ENCODE results near the gene TMEM236. TPM values are rescaled to one million over a fixed set of nuclear protein-coding genes. Genes with fewer than 3 reads are reported as not detected.
A peak's percentile ranks its signal among the peaks of the same experiment; 100 is the strongest.

Gene TMEM236
- total RNA-seq, 1 donor from 2014 or later = 0.09 TPM

- CTCF ChIA-PET = no interaction called here
- H3K36me3 Mint-ChIP-seq (ENCODE audit: low read depth) = no peaks in the 10 kb centered on the region
Measured at GRCh38 chr10:17801507-17801906, 49.5 kb downstream of the TMEM236 start.

GRCh38 chr10:17802350-17802749, 50.3 kb downstream of the TMEM236 start:
- no peak for TF ChIP-seq CTCF (IDR thresholded peaks at IDR 0.05)
- H3K36me3 Mint-ChIP-seq (ENCODE audit: low read depth) = no peaks in the 10 kb centered on the region
- intact Hi-C loops (cut with micrococcal nuclease) = no loop called here
- ATAC-seq (ENCODE audit: low read depth) = no peak
- H3K4me3 Mint-ChIP-seq = no peak overlapping the region
- peaks cover 2% of the 10 kb centered on the region for H3K9me3 Mint-ChIP-seq
- ChIA-PET POLR2A (no interaction called here), CTCF (no interaction called here)
- DNase-seq = no peak
- H3K4me1 Mint-ChIP-seq = peaks cover 12% of the 10 kb centered on the region
- no peaks in the 10 kb centered on the region for H3K27me3 Mint-ChIP-seq
- H3K27ac Mint-ChIP-seq = no peak overlapping the region

More at GRCh38 chr10:17801507-17801906, 49.5 kb downstream of the TMEM236 start:
- Mint-ChIP-seq H3K9me3 (peaks cover 2% of the 10 kb centered on the region), H3K4me3 (no peak overlapping the region), H3K4me1 (peaks cover 12% of the 10 kb centered on the region), H3K27me3 (no peaks in the 10 kb centered on the region), H3K27ac (no peak overlapping the region)
- POLR2A ChIA-PET = no interaction called here
- intact Hi-C loops (cut with micrococcal nuclease) = no loop called here
- no peak for TF ChIP-seq CTCF (IDR thresholded peaks at IDR 0.05)
- ATAC-seq (ENCODE audit: low read depth) (no peak), DNase-seq (no peak)

GRCh38 chr10:17802976-17803375, 51.0 kb downstream of the TMEM236 start:
- ATAC-seq (ENCODE audit: low read depth) (no peak), DNase-seq (no peak)
- intact Hi-C loops (cut with micrococcal nuclease) = no loop called here
- H3K4me3 Mint-ChIP-seq = no peak overlapping the region
- ChIA-PET POLR2A (no interaction called here), CTCF (no interaction called here)
- H3K9me3 Mint-ChIP-seq = peaks cover 2% of the 10 kb centered on the region
- no peak overlapping the region for H3K27ac Mint-ChIP-seq
- peaks cover 12% of the 10 kb centered on the region for H3K4me1 Mint-ChIP-seq
- no peak for TF ChIP-seq CTCF (IDR thresholded peaks at IDR 0.05)
- no peaks in the 10 kb centered on the region for H3K27me3 Mint-ChIP-seq
- H3K36me3 Mint-ChIP-seq (ENCODE audit: low read depth) = no peaks in the 10 kb centered on the region

- Mint-ChIP-seq H3K27me3 (peaks cover 9% of the 10 kb centered on the region), H3K36me3 (ENCODE audit: low read depth) (no peaks in the 10 kb centered on the region), H3K4me1 (peaks cover 17% of the 10 kb centered on the region), H3K27ac (no peak overlapping the region), H3K4me3 (no peak overlapping the region), H3K9me3 (peaks cover 2% of the 10 kb centered on the region)
- ATAC-seq (ENCODE audit: low read depth) (no peak), DNase-seq (no peak)
- ChIA-PET CTCF (no interaction called here), POLR2A (interaction anchor here (0.7 kb wide), 1 partner anchor 218 kb away, joined by 3 read pairs; no protein-coding TSS in a partner anchor)
- no peak for TF ChIP-seq CTCF (IDR thresholded peaks at IDR 0.05)
- intact Hi-C loops (cut with micrococcal nuclease) = no loop called here
Measured at GRCh38 chr10:17805330-17805729, 53.3 kb downstream of the TMEM236 start.

GRCh38 chr10:17805921-17806577, 54.0 kb downstream of the TMEM236 start:
- no peak for DNase-seq
- peaks cover 14% of the 10 kb centered on the region for H3K27me3 Mint-ChIP-seq
- intact Hi-C loops (cut with micrococcal nuclease) = loop anchor here (1.0 kb wide), 1 partner anchor 298 kb away; no protein-coding TSS in a partner anchor
- POLR2A ChIA-PET = interaction anchor here (0.7 kb wide), 1 partner anchor 219 kb away, joined by 3 read pairs; no protein-coding TSS in a partner anchor
- H3K36me3 Mint-ChIP-seq (ENCODE audit: low read depth) = no peaks in the 10 kb centered on the region
- no peak overlapping the region for H3K27ac Mint-ChIP-seq
- peaks cover 2% of the 10 kb centered on the region for H3K9me3 Mint-ChIP-seq
- no peak for TF ChIP-seq CTCF (IDR thresholded peaks at IDR 0.05)
- peaks cover 17% of the 10 kb centered on the region for H3K4me1 Mint-ChIP-seq
- ATAC-seq (ENCODE audit: low read depth) = peak; percentile 73
- no peak overlapping the region for H3K4me3 Mint-ChIP-seq
- CTCF ChIA-PET = no interaction called here
